Muscle layer of duodenum (tissue), 2 donors: ENCODE data around the gene CDX4.
"Not testable (repeated sequence)": the region's sequence is repeated elsewhere in the genome, so short reads cannot be mapped to it uniquely, and the experiment has no call there.

Experiments
- H3K27ac ChIP-seq: one replicate; pipeline ENCODE4 v1.7.0; 2013; ENCODE audit warnings: mild to moderate bottlenecking, low read length
- H3K27me3 ChIP-seq: one replicate; pipeline ENCODE4 v1.7.0; 2013; ENCODE audit warnings: low read depth, mild to moderate bottlenecking, control low read depth, low read length
- H3K36me3 ChIP-seq, 2 donors: one replicate each; pipeline ENCODE4 v1.7.0; 2013; ENCODE audit warnings: low read length in 2 of 2, control low read depth in 1 of 2, mild to moderate bottlenecking in 1 of 2; ENCODE audit not compliant: insufficient read depth in 2 of 2, control insufficient read depth in 1 of 2
- H3K4me1 ChIP-seq, 2 donors: one replicate each; pipeline ENCODE4 v1.7.0; 2013; ENCODE audit warnings: low read length in 2 of 2, mild to moderate bottlenecking in 2 of 2, control low read depth in 1 of 2, moderate library complexity in 1 of 2; ENCODE audit not compliant: insufficient read depth in 2 of 2, control insufficient read depth in 1 of 2
- H3K4me3 ChIP-seq, 2 donors: one replicate each; pipeline ENCODE4 v1.7.0; 2013; ENCODE audit warnings: low read length in 2 of 2, low read depth in 1 of 2, mild to moderate bottlenecking in 1 of 2
- H3K9me3 ChIP-seq, 2 donors: one replicate each; pipeline ENCODE4 v1.7.0; 2013; ENCODE audit warnings: low read length in 2 of 2, control low read depth in 1 of 2, mild to moderate bottlenecking in 1 of 2; ENCODE audit not compliant: control insufficient read depth in 1 of 2
- donor health status: healthy.

The CDX4 gene

GRCh38 chrX:73481521-73481920 lies 34.7 kb downstream of the CDX4 start:
- Histone ChIP-seq H3K4me1 (no peaks in the 10 kb centered on the region), H3K27me3 (no peaks in the 10 kb centered on the region), H3K36me3 (no peaks in the 10 kb centered on the region), H3K27ac (no peak overlapping the region), H3K4me3 (no peak overlapping the region), H3K9me3 (no peaks in the 10 kb centered on the region)

GRCh38 chrX:73490661-73491060 lies 43.8 kb downstream of the CDX4 start:
- H3K4me3 ChIP-seq: no peak overlapping the region
- no peaks in the 10 kb centered on the region for H3K9me3 ChIP-seq
- no peaks in the 10 kb centered on the region for H3K36me3 ChIP-seq
- no peaks in the 10 kb centered on the region for H3K27me3 ChIP-seq
- H3K27ac ChIP-seq: no peak overlapping the region
- H3K4me1 ChIP-seq: no peaks in the 10 kb centered on the region

GRCh38 chrX:73492178-73492577 lies 45.3 kb downstream of the CDX4 start:
- not testable (repeated sequence) for H3K36me3 ChIP-seq, H3K4me1 ChIP-seq, H3K27me3 ChIP-seq, H3K27ac ChIP-seq, H3K9me3 ChIP-seq, H3K4me3 ChIP-seq
